ENCODE results near the gene ASIC1. TPM values are rescaled to one million over a fixed set of nuclear protein-coding genes. Genes with fewer than 3 reads are reported as not detected.

Gene ASIC1
- total RNA-seq, 2 experiments from 2014 or later, result 7.3 to 8.0 TPM

GRCh38 chr12:50041062-50041860, 16.1 kb upstream of the ASIC1 start:
- POLR2A ChIA-PET, result interaction anchor here (0.7 kb wide), 1 partner anchor 54 kb away, joined by 3 read pairs; no protein-coding TSS in a partner anchor
- ATAC-seq, result no peak
- CTCF ChIA-PET, result interaction anchor here (0.7 to 10.3 kb wide), 7 partner anchors 9 to 74 kb away, joined by 3 to 146 read pairs (median 28); no protein-coding TSS in a partner anchor
- H3K36me3 Mint-ChIP-seq (ENCODE audit: low read depth), result no peaks in the 10 kb centered on the region
- DNase-seq, result no peak
- intact Hi-C loops (cut with DNase I, micrococcal nuclease), result no loop called here
- H3K4me1 Mint-ChIP-seq, result peaks cover 27% of the 10 kb centered on the region
- no peaks in the 10 kb centered on the region for H3K27me3 Mint-ChIP-seq
- no peaks in the 10 kb centered on the region for H3K9me3 Mint-ChIP-seq (ENCODE audit: low read depth)
- no peak overlapping the region for H3K27ac Mint-ChIP-seq
- H3K4me3 Mint-ChIP-seq, result no peak overlapping the region

- Mint-ChIP-seq H3K4me3 (no peak overlapping the region), H3K36me3 (ENCODE audit: low read depth) (no peaks in the 10 kb centered on the region), H3K27me3 (no peaks in the 10 kb centered on the region), H3K27ac (peak overlapping the region; percentile 53), H3K9me3 (ENCODE audit: low read depth) (no peaks in the 10 kb centered on the region), H3K4me1 (peaks cover 27% of the 10 kb centered on the region)
- POLR2A ChIA-PET, result interaction anchor here (1.6 kb wide), 1 partner anchor 21 kb away, joined by 3 read pairs; no protein-coding TSS in a partner anchor
- ATAC-seq (no peak), DNase-seq (no peak)
- CTCF ChIA-PET, result interaction anchor here (0.7 to 10.3 kb wide), 6 partner anchors 10 to 75 kb away, joined by 3 to 146 read pairs (median 35); no protein-coding TSS in a partner anchor
- intact Hi-C loops (cut with DNase I, micrococcal nuclease), result no loop called here
These were observed 15.4 kb upstream of the ASIC1 start for GRCh38 chr12:50041962-50042361.

- peak; percentile 69 for ATAC-seq
- DNase-seq, result peak; percentile 41
- Mint-ChIP-seq H3K27ac (peak overlapping the region; percentile 15), H3K4me3 (no peak overlapping the region), H3K36me3 (ENCODE audit: low read depth) (no peaks in the 10 kb centered on the region), H3K27me3 (no peaks in the 10 kb centered on the region), H3K9me3 (ENCODE audit: low read depth) (no peaks in the 10 kb centered on the region), H3K4me1 (peaks cover 27% of the 10 kb centered on the region)
- ChIA-PET CTCF (interaction anchor here (0.7 to 10.3 kb wide), 4 partner anchors 11 to 75 kb away, joined by 3 to 146 read pairs (median 101); no protein-coding TSS in a partner anchor), POLR2A (interaction anchor here (1.2 to 1.6 kb wide), 3 partner anchors 16 to 22 kb away, joined by 3 to 4 read pairs (median 4); partner anchors contain the start of gene RACGAP1)
- intact Hi-C loops (cut with DNase I, micrococcal nuclease), result no loop called here
These were observed 14.7 kb upstream of the ASIC1 start for GRCh38 chr12:50042693-50043092.

- ChIA-PET CTCF (interaction anchor here (0.9 to 10.3 kb wide), 5 partner anchors 11 to 98 kb away, joined by 4 to 146 read pairs (median 67); no protein-coding TSS in a partner anchor), POLR2A (interaction anchor here (1.2 to 1.6 kb wide), 3 partner anchors 16 to 22 kb away, joined by 3 to 4 read pairs (median 4); partner anchors contain the start of gene RACGAP1)
- Mint-ChIP-seq H3K27me3 (peaks cover under 1% of the 10 kb centered on the region), H3K36me3 (ENCODE audit: low read depth) (no peaks in the 10 kb centered on the region), H3K27ac (peak overlapping the region; percentile 5), H3K4me1 (peaks cover 27% of the 10 kb centered on the region), H3K9me3 (ENCODE audit: low read depth) (no peaks in the 10 kb centered on the region), H3K4me3 (no peak overlapping the region)
- intact Hi-C loops (cut with DNase I, micrococcal nuclease), result no loop called here
- ATAC-seq (peak; percentile 33), DNase-seq (no peak)
These were observed 14.1 kb upstream of the ASIC1 start for GRCh38 chr12:50043308-50043707.

- POLR2A ChIA-PET, result interaction anchor here (1.2 to 1.6 kb wide), 3 partner anchors 15 to 23 kb away, joined by 3 to 4 read pairs (median 4); partner anchors contain the start of gene RACGAP1
- ATAC-seq, result peak; percentile 63
- no peaks in the 10 kb centered on the region for H3K36me3 Mint-ChIP-seq (ENCODE audit: low read depth)
- H3K4me3 Mint-ChIP-seq, result no peak overlapping the region
- intact Hi-C loops (cut with DNase I, micrococcal nuclease), result no loop called here
- H3K27ac Mint-ChIP-seq, result peak overlapping the region; percentile 14
- peaks cover 5% of the 10 kb centered on the region for H3K27me3 Mint-ChIP-seq
- H3K9me3 Mint-ChIP-seq (ENCODE audit: low read depth), result no peaks in the 10 kb centered on the region
- peaks cover 27% of the 10 kb centered on the region for H3K4me1 Mint-ChIP-seq
- peak; percentile 20 for DNase-seq
- CTCF ChIA-PET, result interaction anchor here (0.9 to 10.3 kb wide), 5 partner anchors 10 to 98 kb away, joined by 4 to 146 read pairs (median 67); no protein-coding TSS in a partner anchor
These were observed 13.5 kb upstream of the ASIC1 start for GRCh38 chr12:50043854-50044253.

GRCh38 chr12:50047693-50048250, 9.6 kb upstream of the ASIC1 start:
- POLR2A ChIA-PET, result no interaction called here
- intact Hi-C loops (cut with DNase I, micrococcal nuclease), result no loop called here
- no peak for DNase-seq
- H3K9me3 Mint-ChIP-seq (ENCODE audit: low read depth), result no peaks in the 10 kb centered on the region
- peaks cover 19% of the 10 kb centered on the region for H3K4me1 Mint-ChIP-seq
- CTCF ChIA-PET, result interaction anchor here (0.6 to 2.5 kb wide), 5 partner anchors 8 to 25 kb away, joined by 3 to 11 read pairs (median 3); no protein-coding TSS in a partner anchor
- no peak overlapping the region for H3K27ac Mint-ChIP-seq
- no peaks in the 10 kb centered on the region for H3K36me3 Mint-ChIP-seq (ENCODE audit: low read depth)
- H3K27me3 Mint-ChIP-seq, result peaks cover 35% of the 10 kb centered on the region
- no peak overlapping the region for H3K4me3 Mint-ChIP-seq
- ATAC-seq, result no peak

- intact Hi-C loops (cut with DNase I, micrococcal nuclease), result loop anchor here in 1 of 2 experiments (10.0 kb wide), 1 partner anchor 185 kb away; no protein-coding TSS in a partner anchor
- H3K9me3 Mint-ChIP-seq (ENCODE audit: low read depth), result no peaks in the 10 kb centered on the region
- ATAC-seq, result no peak
- ChIA-PET CTCF (interaction anchor here (0.8 to 1.4 kb wide), 6 partner anchors 10 to 104 kb away, joined by 3 to 11 read pairs (median 4); no protein-coding TSS in a partner anchor), POLR2A (no interaction called here)
- no peak overlapping the region for H3K4me3 Mint-ChIP-seq
- peaks cover 4% of the 10 kb centered on the region for H3K4me1 Mint-ChIP-seq
- no peaks in the 10 kb centered on the region for H3K36me3 Mint-ChIP-seq (ENCODE audit: low read depth)
- no peak overlapping the region for H3K27ac Mint-ChIP-seq
- peaks cover 39% of the 10 kb centered on the region for H3K27me3 Mint-ChIP-seq
- no peak for DNase-seq
These were observed 7.9 kb upstream of the ASIC1 start for GRCh38 chr12:50049254-50050118.

GRCh38 chr12:50050119-50050385, 7.3 kb upstream of the ASIC1 start:
- Mint-ChIP-seq H3K27ac (no peak overlapping the region), H3K4me3 (no peak overlapping the region), H3K9me3 (ENCODE audit: low read depth) (no peaks in the 10 kb centered on the region), H3K36me3 (ENCODE audit: low read depth) (no peaks in the 10 kb centered on the region), H3K4me1 (peaks cover 1% of the 10 kb centered on the region), H3K27me3 (peaks cover 39% of the 10 kb centered on the region)
- intact Hi-C loops (cut with DNase I, micrococcal nuclease), result loop anchor here in 1 of 2 experiments (10.0 kb wide), 1 partner anchor 185 kb away; no protein-coding TSS in a partner anchor
- ATAC-seq, result no peak
- ChIA-PET CTCF (interaction anchor here (0.8 to 1.3 kb wide), 4 partner anchors 10 to 24 kb away, joined by 3 to 11 read pairs (median 4); no protein-coding TSS in a partner anchor), POLR2A (no interaction called here)
- no peak for DNase-seq

GRCh38 chr12:50050410-50051098, 6.8 kb upstream of the ASIC1 start:
- H3K27me3 Mint-ChIP-seq, result peaks cover 40% of the 10 kb centered on the region
- intact Hi-C loops (cut with DNase I, micrococcal nuclease), result loop anchor here in 1 of 2 experiments (10.0 kb wide), 1 partner anchor 186 kb away; no protein-coding TSS in a partner anchor
- DNase-seq, result peak; percentile 21
- no peaks in the 10 kb centered on the region for H3K9me3 Mint-ChIP-seq (ENCODE audit: low read depth)
- POLR2A ChIA-PET, result no interaction called here
- H3K4me3 Mint-ChIP-seq, result no peak overlapping the region
- no peaks in the 10 kb centered on the region for H3K36me3 Mint-ChIP-seq (ENCODE audit: low read depth)
- ATAC-seq, result no peak
- CTCF ChIA-PET, result interaction anchor here (0.8 to 1.3 kb wide), 5 partner anchors 9 to 105 kb away, joined by 3 to 11 read pairs (median 3); no protein-coding TSS in a partner anchor
- H3K27ac Mint-ChIP-seq, result no peak overlapping the region
- peaks cover 2% of the 10 kb centered on the region for H3K4me1 Mint-ChIP-seq

GRCh38 chr12:50051101-50051806, 6.1 kb upstream of the ASIC1 start:
- Mint-ChIP-seq H3K27ac (no peak overlapping the region), H3K9me3 (ENCODE audit: low read depth) (no peaks in the 10 kb centered on the region), H3K4me1 (peaks cover 9% of the 10 kb centered on the region), H3K4me3 (no peak overlapping the region), H3K27me3 (peaks cover 45% of the 10 kb centered on the region), H3K36me3 (ENCODE audit: low read depth) (no peaks in the 10 kb centered on the region)
- ATAC-seq, result no peak
- ChIA-PET POLR2A (no interaction called here), CTCF (interaction anchor here (0.6 to 6.2 kb wide), 5 partner anchors 11 to 641 kb away, joined by 3 to 135 read pairs (median 6); no protein-coding TSS in a partner anchor)
- no peak for DNase-seq
- intact Hi-C loops (cut with DNase I, micrococcal nuclease), result loop anchor here in 1 of 2 experiments (10.0 kb wide), 1 partner anchor 186 kb away; no protein-coding TSS in a partner anchor
